Stimulated activated CD8-positive, alpha-beta memory T cell treated with anti-CD3 and anti-CD28 coated beads, Interleukin-7, amount 100 ng/mL, for 48 hours (primary cell): Measurements from ENCODE around the gene ZDHHC12.
A peak's percentile ranks its signal among the peaks of the same experiment; 100 is the strongest.

ENCODE experiments used
- DNase-seq, 2 donors: peaks; one replicate each; pipeline ENCODE4 v3.0.0-alpha.2; 2020; ENCODE audit warnings: low read depth in 1 of 2; ENCODE audit errors: extremely low read depth in 1 of 2

Gene ZDHHC12

GRCh38 chr9:128688501-128689292 lies 35.2 kb downstream of the ZDHHC12 start, which contains the start of gene SET:
Gene SET, plus strand, starts transcription at chr9:128689222. Its CDS starts 361 bp downstream, at chr9:128689583.
- peak; percentile 90 to 96 for DNase-seq

DNA sequence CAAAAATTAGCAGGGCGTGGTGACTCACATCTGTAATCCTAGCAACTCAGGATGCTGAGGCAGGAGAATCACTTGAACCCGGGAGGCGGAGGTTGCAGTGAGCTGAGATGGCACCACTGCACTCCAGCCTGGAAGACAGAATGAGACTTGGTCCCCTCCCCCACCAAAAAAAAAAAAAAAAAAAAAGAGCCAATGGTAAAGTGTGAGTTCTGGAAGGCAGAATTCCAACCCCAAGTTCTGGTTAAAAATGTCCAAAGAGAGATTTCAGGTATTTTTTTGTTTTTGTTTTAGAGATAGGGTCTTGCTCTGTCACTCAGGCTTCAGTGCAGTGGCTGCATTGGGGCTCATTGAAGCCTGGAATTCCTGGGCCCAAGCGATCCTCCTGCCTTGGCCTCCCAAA lies 36.5 kb downstream of the ZDHHC12 start:
- DNase-seq = no peak

DNA sequence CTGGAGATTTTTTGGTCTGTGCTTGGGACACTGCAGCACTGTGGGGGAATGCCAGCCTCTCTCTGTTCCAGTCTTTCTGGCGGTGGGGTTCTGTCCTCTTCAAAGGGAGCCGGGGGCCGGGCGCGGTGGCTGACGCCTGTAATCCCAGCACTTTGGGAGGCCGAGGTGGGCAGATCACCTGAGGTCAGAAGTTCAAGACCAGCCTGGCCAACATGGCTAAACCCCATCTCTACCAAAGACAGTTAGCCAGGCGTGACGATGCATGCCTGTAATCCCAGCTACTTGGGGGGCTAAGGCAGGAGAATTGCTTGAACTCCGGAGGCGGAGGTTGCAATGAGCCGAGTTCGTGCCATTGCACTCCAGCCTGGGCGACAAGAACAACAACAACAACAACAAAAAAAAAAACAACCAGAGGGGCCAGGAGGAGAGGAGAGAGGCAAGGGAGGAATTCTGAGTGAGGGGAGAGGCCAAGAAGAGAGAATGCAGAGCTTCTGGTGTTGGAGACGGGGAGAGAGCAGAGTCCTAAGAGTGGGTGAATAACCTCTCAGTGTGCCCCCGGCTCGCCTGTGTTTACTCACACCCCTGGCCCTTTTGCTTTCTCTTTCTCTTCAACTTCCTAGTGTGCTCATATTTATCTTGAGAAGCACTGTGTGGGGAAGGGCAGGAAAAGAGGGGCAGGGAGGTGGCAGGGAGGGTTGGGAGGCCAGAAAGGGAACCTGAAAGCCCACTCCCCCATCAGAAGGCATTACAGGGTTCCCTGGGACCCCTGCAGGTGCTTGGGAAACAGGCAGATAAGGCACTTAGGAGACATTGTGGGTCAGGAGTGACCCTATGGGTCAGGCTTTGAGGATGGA lies 38.1 kb downstream of the ZDHHC12 start:
- no peak for DNase-seq

GRCh38 chr9:128684325-128685199 lies 39.4 kb downstream of the ZDHHC12 start:
- DNase-seq = peak; percentile 59 to 80

DNA sequence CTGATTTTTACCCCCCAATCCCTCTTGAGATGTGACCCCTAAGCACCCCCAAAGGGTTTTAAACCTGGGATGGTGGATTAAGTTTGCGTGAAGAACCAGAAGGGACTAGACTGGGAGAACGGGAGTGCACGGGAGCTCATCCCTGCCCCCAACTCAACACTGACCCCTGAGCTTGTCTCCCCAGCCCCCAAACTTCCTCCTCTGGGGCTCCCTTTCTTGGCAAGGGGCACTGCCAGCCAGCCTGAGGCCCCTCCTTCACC lies 39.9 kb downstream of the ZDHHC12 start:
- no peak for DNase-seq

- no peak for DNase-seq
Measured at GRCh38 chr9:128683340-128684064, 40.4 kb downstream of the ZDHHC12 start.

DNA sequence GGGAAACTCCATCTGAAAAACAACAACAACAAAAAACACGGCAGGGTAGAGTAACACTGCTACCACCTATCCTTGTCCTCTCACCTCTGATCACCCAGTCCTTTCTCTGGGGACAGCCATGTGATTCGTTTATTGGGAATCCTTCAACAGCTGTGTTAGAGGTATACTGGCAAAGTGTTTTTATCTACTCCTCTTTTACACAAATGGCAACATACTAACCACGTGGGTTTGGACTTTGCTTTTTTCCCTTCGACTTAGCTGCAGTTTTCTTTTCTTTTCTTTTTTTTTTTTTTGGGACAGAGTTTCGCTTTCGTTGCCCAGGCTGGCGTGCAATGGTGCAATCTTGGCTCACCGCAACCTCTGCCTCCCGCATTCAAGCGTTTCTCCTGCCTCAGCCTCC lies 46.1 kb downstream of the ZDHHC12 start:
- DNase-seq = no peak

- DNase-seq = no peak
Measured at GRCh38 chr9:128675382-128675781, 48.5 kb downstream of the ZDHHC12 start.
